Cardiac muscle cell (in vitro differentiated cells and primary cell): ENCODE data around the gene ZNF783. TPM values are rescaled to one million over a fixed set of nuclear protein-coding genes. Genes with fewer than 3 reads are reported as not detected.

Source experiments
- DNase-seq, 2 donors: peaks; one replicate each; pipeline versions ENCODE4 v3.0.0 to v3.0.0-alpha.2; 2010 to 2017; ENCODE audit warnings: low read depth in 1 of 2, low spot score in 1 of 2
- H3K27ac ChIP-seq: fragments of 200-600 bp; sonication (generic); 2 replicates; pipeline ENCODE4 v1.5.1; 2016
- H3K27me3 ChIP-seq: fragments of 200-600 bp; sonication (generic); 2 replicates; pipeline ENCODE4 v1.6.0; 2016; ENCODE audit warnings: control low read depth
- H3K36me3 ChIP-seq: fragments of 200-600 bp; sonication (generic); 2 replicates; pipeline ENCODE4 v1.5.1; 2016; ENCODE audit warnings: control low read depth
- H3K4me1 ChIP-seq: fragments of 200-600 bp; sonication (generic); 2 replicates; pipeline ENCODE4 v1.8.1; 2017; ENCODE audit warnings: low read depth, mild to moderate bottlenecking, mixed run types
- H3K4me3 ChIP-seq: fragments of 200-600 bp; sonication (generic); 2 replicates; pipeline ENCODE4 v1.5.1; 2016; ENCODE audit warnings: mild to moderate bottlenecking
- H3K9me3 ChIP-seq: fragments of 200-600 bp; sonication (generic); 2 replicates; pipeline ENCODE4 v1.5.1; 2017; ENCODE audit warnings: low read depth, mild to moderate bottlenecking, control low read depth
- CTCF ChIP-seq: IDR thresholded peaks from 2 replicates; pipeline ENCODE4 v1.5.1; 2012; ENCODE audit warnings: low read depth, mild to moderate bottlenecking, low read length
- polyA plus RNA-seq: library from polyadenylated mRNA; unstranded; fragments of >200 nt; fragmentation: Nextera tagmentation; extraction: Ambion mirVana; gene quantifications from 2 replicates; pipeline ENCODE4 v1.2.1, GENCODE V29; 2016
- total RNA-seq: library from RNA; depleted of rRNA; stranded (reverse); fragments of >200 nt; gene quantifications from 2 replicates; pipeline ENCODE4 v1.2.3, GENCODE V29; 2016

Gene ZNF783
- total RNA-seq (12.7 and 26.4 TPM in 2 replicates), polyA plus RNA-seq (12.8 and 18.7 TPM in 2 replicates)

DNA sequence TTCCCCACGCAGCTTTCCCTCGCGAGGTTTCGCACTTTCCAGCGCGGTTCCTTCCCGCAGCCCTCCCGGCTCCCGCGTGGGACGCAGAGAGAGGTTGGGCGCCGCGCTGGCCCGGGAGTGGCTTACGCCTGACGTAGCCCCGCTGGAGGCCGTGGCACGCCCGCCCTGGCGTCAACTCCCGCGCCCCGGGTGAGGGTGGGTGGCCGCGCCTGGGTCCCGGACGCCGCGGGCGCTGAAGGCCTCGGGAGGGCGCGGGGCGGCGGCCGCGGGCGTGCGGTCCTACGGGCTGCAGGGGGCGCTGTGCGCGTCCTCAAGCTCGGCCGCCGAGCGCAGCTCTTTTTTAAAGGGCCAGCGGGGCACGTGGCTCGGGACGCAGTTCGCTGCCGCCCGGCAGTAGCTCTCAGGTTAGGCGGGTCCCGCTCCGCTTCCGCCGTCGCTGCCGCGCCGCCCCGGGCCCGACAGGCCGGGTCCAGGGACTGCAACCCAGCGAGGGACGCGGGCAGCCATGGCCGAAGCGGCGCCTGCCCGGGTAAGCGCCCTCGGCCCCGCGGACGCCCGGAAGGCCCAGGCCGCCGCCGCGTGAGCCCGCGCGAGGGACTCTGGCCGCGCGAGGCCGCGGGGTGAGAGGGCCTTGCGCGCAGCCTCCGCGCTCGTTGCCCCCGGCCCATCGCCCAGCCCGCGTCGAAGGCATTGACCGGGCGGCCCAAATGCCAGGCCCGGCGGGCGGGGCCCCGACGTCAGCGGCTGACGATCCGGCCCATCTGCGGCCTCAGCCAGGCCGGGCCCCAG lies at the start of gene ZNF783:
TSS of gene ZNF783 (plus strand) at position 368 of the 789 bp plus-strand sequence. CDS start at position 506, 138 bp downstream.
- Histone ChIP-seq H3K27ac (peak within 1 kb of the TSS; percentile 33), H3K27me3 (no peaks in the 10 kb centered on the region), H3K4me3 (peak within 1 kb of the TSS; percentile 34), H3K36me3 (peaks cover 9% of the 10 kb centered on the region), H3K4me1 (no peaks in the 10 kb centered on the region), H3K9me3 (no peaks in the 10 kb centered on the region)
- DNase-seq, result peak; percentile 93 to 95
- TF ChIP-seq CTCF, result peak; percentile 54

GRCh38 chr7:149214020-149214720 lies 47.8 kb upstream of the ZNF783 start:
- no peak for DNase-seq
- TF ChIP-seq CTCF, result no peak
- Histone ChIP-seq H3K36me3 (peaks cover 75% of the 10 kb centered on the region), H3K4me3 (no peak overlapping the region), H3K27me3 (no peaks in the 10 kb centered on the region), H3K4me1 (no peaks in the 10 kb centered on the region), H3K27ac (no peak overlapping the region), H3K9me3 (no peaks in the 10 kb centered on the region)

- Histone ChIP-seq H3K4me3 (no peak overlapping the region), H3K27me3 (no peaks in the 10 kb centered on the region), H3K9me3 (no peaks in the 10 kb centered on the region), H3K36me3 (peaks cover 56% of the 10 kb centered on the region), H3K27ac (no peak overlapping the region), H3K4me1 (no peaks in the 10 kb centered on the region)
- TF ChIP-seq CTCF, result no peak
- DNase-seq, result peak in 1 of 2 donors; percentile 30
Observed at GRCh38 chr7:149216402-149216801, 45.6 kb upstream of the ZNF783 start.

- TF ChIP-seq CTCF, result no peak
- H3K27me3 ChIP-seq, result no peaks in the 10 kb centered on the region
- H3K9me3 ChIP-seq, result no peaks in the 10 kb centered on the region
- no peak overlapping the region for H3K4me3 ChIP-seq
- no peaks in the 10 kb centered on the region for H3K4me1 ChIP-seq
- H3K27ac ChIP-seq, result no peak overlapping the region
- DNase-seq, result no peak
- peaks cover 47% of the 10 kb centered on the region for H3K36me3 ChIP-seq
Observed at GRCh38 chr7:149217570-149217969, 44.4 kb upstream of the ZNF783 start.

DNA sequence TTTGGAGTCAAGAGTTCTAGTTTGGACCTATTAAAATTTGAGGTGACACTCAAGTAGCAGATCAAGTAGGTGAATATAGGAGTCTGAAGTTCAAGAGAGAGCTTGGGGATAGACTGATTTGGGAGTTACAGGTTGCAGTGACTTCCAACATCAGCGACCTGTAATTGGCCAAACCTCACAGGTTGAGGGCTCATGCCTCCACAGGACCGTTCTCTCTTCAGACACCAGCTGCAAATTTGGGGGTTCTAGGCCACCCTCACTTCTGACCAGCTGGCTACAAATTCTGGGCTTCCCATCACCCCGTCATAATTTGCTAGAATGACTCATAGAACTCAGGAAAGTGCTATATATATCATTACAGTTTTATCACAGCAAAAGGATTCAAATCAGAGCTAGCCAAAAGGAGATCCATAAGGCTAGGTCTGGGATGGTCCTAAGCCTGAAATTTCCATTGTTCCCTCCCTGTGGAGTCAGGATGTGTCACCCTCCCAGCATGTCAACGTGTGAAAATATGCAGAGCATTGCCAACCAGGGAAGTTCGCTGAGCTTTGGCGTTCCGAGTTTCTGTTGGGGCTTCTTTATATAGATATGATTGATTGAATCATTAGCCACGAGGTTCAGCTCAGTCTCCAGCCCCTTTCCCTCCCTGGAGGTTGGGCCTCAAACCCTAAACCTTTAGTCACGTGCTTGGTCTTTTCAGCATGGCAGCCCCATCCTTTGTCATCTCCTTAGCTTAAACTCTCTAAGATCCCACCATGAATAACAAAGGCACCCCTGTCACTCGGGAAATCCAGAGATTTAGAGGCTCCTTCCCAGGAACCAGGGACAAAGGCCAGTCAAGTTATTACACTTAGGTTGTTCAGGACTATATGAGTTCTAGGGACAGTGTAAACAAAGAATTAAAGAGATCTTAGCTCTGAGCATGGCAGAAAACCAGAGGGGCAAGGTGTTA lies 43.3 kb upstream of the ZNF783 start:
- DNase-seq, result no peak
- H3K27me3 ChIP-seq, result no peaks in the 10 kb centered on the region
- H3K36me3 ChIP-seq, result peaks cover 36% of the 10 kb centered on the region
- no peaks in the 10 kb centered on the region for H3K4me1 ChIP-seq
- H3K27ac ChIP-seq, result no peak overlapping the region
- H3K9me3 ChIP-seq, result no peaks in the 10 kb centered on the region
- no peak for TF ChIP-seq CTCF
- H3K4me3 ChIP-seq, result no peak overlapping the region
